Mesenchymal stem cell (in vitro differentiated cells and primary cell): ENCODE measurements around the gene ANKRD31.
"Not testable (repeated sequence)": the region's sequence is repeated elsewhere in the genome, so short reads cannot be mapped to it uniquely, and the experiment has no call there.

Experiments
- DNase-seq: peaks from one replicate; pipeline ENCODE4 v3.0.0-alpha.2; 2013
- H2AFZ ChIP-seq: one replicate; pipeline ENCODE4 v1.6.1; 2013; ENCODE audit warnings: low read depth, mild to moderate bottlenecking, control low read depth, inconsistent platforms, low read length, moderate library complexity
- H2AK5ac ChIP-seq: 2 replicates; pipeline ENCODE4 v1.6.1; 2013; ENCODE audit warnings: low read length, moderate library complexity, mild to moderate bottlenecking, inconsistent platforms; ENCODE audit not compliant: severe bottlenecking
- H2BK120ac ChIP-seq: one replicate; pipeline ENCODE4 v1.6.1; 2013; ENCODE audit warnings: low read depth, mild to moderate bottlenecking, inconsistent platforms, low read length, moderate library complexity
- H2BK12ac ChIP-seq, 2 experiments: one replicate each; pipeline ENCODE4 v1.6.1; 2013; ENCODE audit warnings: inconsistent platforms in 2 of 2, low read length in 2 of 2, mild to moderate bottlenecking in 2 of 2, moderate library complexity in 2 of 2, control low read depth in 1 of 2
- H2BK15ac ChIP-seq: one replicate; pipeline ENCODE4 v1.6.1; 2013; ENCODE audit warnings: mild to moderate bottlenecking, low read depth, inconsistent platforms; ENCODE audit not compliant: poor library complexity, severe bottlenecking
- H2BK5ac ChIP-seq: 2 replicates; pipeline ENCODE4 v1.6.1; 2013; ENCODE audit warnings: low read depth, mild to moderate bottlenecking, low read length, control low read depth, inconsistent platforms; ENCODE audit not compliant: poor library complexity, severe bottlenecking
- H3K14ac ChIP-seq, 2 experiments: one replicate each; pipeline ENCODE4 v1.6.1; 2013; ENCODE audit warnings: inconsistent platforms in 2 of 2, low read length in 2 of 2, control low read depth in 1 of 2, mild to moderate bottlenecking in 1 of 2, moderate library complexity in 1 of 2
- H3K18ac ChIP-seq, 2 experiments: one replicate each; pipeline ENCODE4 v1.6.1; 2013; ENCODE audit warnings: inconsistent platforms in 2 of 2, low read length in 2 of 2, control low read depth in 1 of 2, low read depth in 1 of 2, mild to moderate bottlenecking in 1 of 2
- H3K23ac ChIP-seq, 2 experiments: one replicate each; pipeline ENCODE4 v1.6.1; 2013; ENCODE audit warnings: inconsistent platforms in 2 of 2, low read length in 2 of 2, mild to moderate bottlenecking in 2 of 2, moderate library complexity in 2 of 2, control low read depth in 1 of 2
- H3K27ac ChIP-seq: 2 replicates; pipeline ENCODE4 v1.5.1; 2013; ENCODE audit warnings: mild to moderate bottlenecking, moderate library complexity, low read length, control low read depth, inconsistent platforms; ENCODE audit not compliant: poor library complexity, severe bottlenecking
- H3K27me3 ChIP-seq, 2 experiments: 2 replicates each; pipeline versions ENCODE4 v1.6.1 to v1.7.0; 2013; ENCODE audit warnings: low read length in 2 of 2, mild to moderate bottlenecking in 2 of 2, moderate library complexity in 2 of 2, control low read depth in 1 of 2, inconsistent platforms in 1 of 2; ENCODE audit not compliant: control insufficient read depth in 1 of 2, insufficient read depth in 1 of 2
- H3K36me3 ChIP-seq, 2 experiments: 2 replicates each; pipeline versions ENCODE4 v1.6.1 to v1.7.0; 2013; ENCODE audit warnings: low read length in 2 of 2, control low read depth in 1 of 2, inconsistent platforms in 1 of 2, low read depth in 1 of 2, mild to moderate bottlenecking in 1 of 2; ENCODE audit not compliant: insufficient read depth in 2 of 2, control insufficient read depth in 1 of 2
- H3K4ac ChIP-seq, 2 experiments: one replicate each; pipeline ENCODE4 v1.6.1; 2013; ENCODE audit warnings: inconsistent platforms in 2 of 2, low read length in 2 of 2, mild to moderate bottlenecking in 2 of 2, moderate library complexity in 2 of 2, control low read depth in 1 of 2, low read depth in 1 of 2
- H3K4me1 ChIP-seq: 2 replicates; pipeline ENCODE4 v1.6.1; 2013; ENCODE audit warnings: low read depth, low read length, control low read depth; ENCODE audit not compliant: control insufficient read depth, insufficient read depth
- H3K4me2 ChIP-seq: 2 replicates; pipeline ENCODE4 v1.6.1; 2013; ENCODE audit warnings: low read length, mild to moderate bottlenecking, inconsistent platforms; ENCODE audit not compliant: poor library complexity, severe bottlenecking
- H3K4me3 ChIP-seq, 2 experiments: 2 replicates each; pipeline versions ENCODE4 v1.5.1 to v1.7.0; 2013; ENCODE audit warnings: low read length in 2 of 2, mild to moderate bottlenecking in 2 of 2, control low read depth in 1 of 2, low read depth in 1 of 2; ENCODE audit not compliant: insufficient read depth in 1 of 2
- H3K79me1 ChIP-seq: replicated peaks from 2 replicates; pipeline ENCODE4 v1.6.1; 2013; ENCODE audit warnings: mild to moderate bottlenecking, control low read depth, low read length, inconsistent platforms; ENCODE audit not compliant: poor library complexity, severe bottlenecking
- H3K9ac ChIP-seq: 2 replicates; pipeline ENCODE4 v1.7.0; 2013; ENCODE audit warnings: mild to moderate bottlenecking, low read length, moderate library complexity
- H3K9me3 ChIP-seq: 2 replicates; pipeline ENCODE4 v1.7.0; 2013; ENCODE audit warnings: mild to moderate bottlenecking, low read length; ENCODE audit not compliant: control insufficient read depth
- H4K8ac ChIP-seq: one replicate; pipeline ENCODE4 v1.6.1; 2013; ENCODE audit warnings: inconsistent platforms, mild to moderate bottlenecking, low read length, moderate library complexity
- H4K91ac ChIP-seq: one replicate; pipeline ENCODE4 v1.6.1; 2013; ENCODE audit warnings: mild to moderate bottlenecking, low read length, inconsistent platforms
- WGBS: methylation state at CpG from one replicate; pipeline ENCODE4 v1.1.7; 2013; ENCODE audit warnings: mixed read lengths; 5-methylcytosine and 5-hydroxymethylcytosine counted together

The ANKRD31 gene

GRCh38 chr5:75114311-75114710 lies 122.4 kb downstream of the ANKRD31 start:
- not testable (repeated sequence) for H2BK5ac ChIP-seq, H3K4me3 ChIP-seq, H2BK120ac ChIP-seq, H3K4me2 ChIP-seq, H4K91ac ChIP-seq, H3K36me3 ChIP-seq, H3K79me1 ChIP-seq, H2BK15ac ChIP-seq, H3K9me3 ChIP-seq, H3K27me3 ChIP-seq, H3K23ac ChIP-seq, H3K14ac ChIP-seq, H2BK12ac ChIP-seq, H3K4ac ChIP-seq, H3K9ac ChIP-seq, H2AFZ ChIP-seq, H4K8ac ChIP-seq, H3K18ac ChIP-seq, H2AK5ac ChIP-seq, H3K4me1 ChIP-seq, H3K27ac ChIP-seq
- WGBS, result 60% methylated on average over 1 of the region's 1 CpG
- peak; percentile 51 for DNase-seq

DNA sequence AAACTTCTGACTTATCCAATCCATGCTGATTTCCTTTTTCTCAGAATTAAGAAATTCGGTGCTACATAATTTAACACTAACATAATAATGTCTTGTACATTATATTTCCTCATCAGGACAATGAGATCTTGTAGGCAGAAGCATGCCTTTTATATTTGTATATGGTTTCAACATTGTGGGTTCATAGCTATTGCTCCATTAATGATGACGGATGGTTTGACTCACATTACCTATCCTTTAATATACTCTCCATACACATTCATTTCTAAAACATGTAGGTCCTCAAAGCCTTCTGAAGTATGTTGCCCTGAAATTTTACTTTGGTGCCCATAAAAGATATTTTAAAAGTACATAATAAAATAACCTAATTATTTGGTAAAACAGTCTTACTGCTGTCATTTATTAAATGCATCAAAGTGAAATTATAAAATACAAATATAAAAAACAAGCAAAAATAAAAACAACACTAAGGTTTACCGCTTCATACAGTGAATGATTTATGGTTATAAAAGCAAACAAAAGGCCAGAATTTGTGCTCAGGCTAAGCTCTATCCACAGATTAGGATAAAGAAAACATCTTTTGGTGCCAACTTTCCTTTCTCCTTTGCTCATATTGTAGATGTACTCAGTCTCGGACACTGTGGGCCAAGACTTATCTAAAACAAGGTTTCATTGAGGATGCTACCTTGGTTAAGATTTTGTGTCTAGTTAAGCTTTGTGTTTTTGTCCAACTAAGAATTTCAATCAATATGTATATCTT lies 123.1 kb downstream of the ANKRD31 start:
- Histone ChIP-seq H3K14ac (no peak overlapping the region), H3K79me1 (no peaks in the 10 kb centered on the region), H2BK120ac (no peak overlapping the region), H3K36me3 (no peaks in the 10 kb centered on the region), H3K4ac (no peak overlapping the region), H3K9ac (no peak overlapping the region), H2AK5ac (no peak overlapping the region), H3K9me3 (no peaks in the 10 kb centered on the region), H3K27me3 (no peaks in the 10 kb centered on the region), H3K4me1 (no peaks in the 10 kb centered on the region), H2BK12ac (no peak overlapping the region), H2BK15ac (no peak overlapping the region), H4K91ac (no peak overlapping the region), H2AFZ (no peak overlapping the region), H3K27ac (no peak overlapping the region), H3K18ac (no peak overlapping the region), H3K4me3 (no peak overlapping the region), H2BK5ac (no peak overlapping the region), H3K4me2 (no peak overlapping the region), H3K23ac (no peak overlapping the region), H4K8ac (no peak overlapping the region)
- WGBS, result 100% methylated on average over 1 of the region's 4 CpGs
- no peak for DNase-seq

- H3K4me1 ChIP-seq, result no peaks in the 10 kb centered on the region
- DNase-seq, result no peak
- H2BK5ac ChIP-seq, result no peak overlapping the region
- H2BK12ac ChIP-seq, result no peak overlapping the region
- H3K9me3 ChIP-seq, result no peaks in the 10 kb centered on the region
- no peak overlapping the region for H3K4me2 ChIP-seq
- H3K4ac ChIP-seq, result no peak overlapping the region
- no peak overlapping the region for H4K8ac ChIP-seq
- no peak overlapping the region for H2BK120ac ChIP-seq
- no peak overlapping the region for H3K18ac ChIP-seq
- WGBS, result no CpG with 5 or more reads among the region's 1 CpG
- no peak overlapping the region for H3K23ac ChIP-seq
- no peak overlapping the region for H2AFZ ChIP-seq
- H3K27ac ChIP-seq, result no peak overlapping the region
- H3K4me3 ChIP-seq, result no peak overlapping the region
- H3K36me3 ChIP-seq, result no peaks in the 10 kb centered on the region
- no peaks in the 10 kb centered on the region for H3K27me3 ChIP-seq
- no peaks in the 10 kb centered on the region for H3K79me1 ChIP-seq
- no peak overlapping the region for H2AK5ac ChIP-seq
- no peak overlapping the region for H4K91ac ChIP-seq
- no peak overlapping the region for H3K14ac ChIP-seq
- no peak overlapping the region for H2BK15ac ChIP-seq
- H3K9ac ChIP-seq, result no peak overlapping the region
Measured at GRCh38 chr5:75108931-75109596, 127.6 kb downstream of the ANKRD31 start.

- H4K91ac ChIP-seq, result no peak overlapping the region
- no CpG with 5 or more reads among the region's 2 CpGs for WGBS
- H3K4me1 ChIP-seq, result no peaks in the 10 kb centered on the region
- H2AFZ ChIP-seq, result no peak overlapping the region
- H3K9ac ChIP-seq, result no peak overlapping the region
- no peak overlapping the region for H2BK5ac ChIP-seq
- no peaks in the 10 kb centered on the region for H3K79me1 ChIP-seq
- H3K18ac ChIP-seq, result no peak overlapping the region
- H2BK120ac ChIP-seq, result no peak overlapping the region
- H3K27me3 ChIP-seq, result no peaks in the 10 kb centered on the region
- H3K27ac ChIP-seq, result no peak overlapping the region
- no peak overlapping the region for H3K14ac ChIP-seq
- DNase-seq, result no peak
- H3K4me2 ChIP-seq, result no peak overlapping the region
- no peak overlapping the region for H2AK5ac ChIP-seq
- H2BK15ac ChIP-seq, result no peak overlapping the region
- no peak overlapping the region for H3K4ac ChIP-seq
- no peak overlapping the region for H3K4me3 ChIP-seq
- H3K23ac ChIP-seq, result no peak overlapping the region
- no peaks in the 10 kb centered on the region for H3K9me3 ChIP-seq
- no peaks in the 10 kb centered on the region for H3K36me3 ChIP-seq
- H4K8ac ChIP-seq, result no peak overlapping the region
- no peak overlapping the region for H2BK12ac ChIP-seq
Measured at GRCh38 chr5:75108515-75108914, 128.2 kb downstream of the ANKRD31 start.
